Mucosa of stomach (tissue), 1 donor: Measurements from ENCODE around the gene HHATL.

Source experiments
- H3K27me3 ChIP-seq: one replicate; pipeline ENCODE4 v1.7.0; 2013; ENCODE audit warnings: mild to moderate bottlenecking, low read length; ENCODE audit not compliant: control insufficient read depth, insufficient read depth
- H3K36me3 ChIP-seq: one replicate; pipeline ENCODE4 v1.7.0; 2013; ENCODE audit warnings: low read length; ENCODE audit not compliant: control insufficient read depth, insufficient read depth
- H3K4me1 ChIP-seq: one replicate; pipeline ENCODE4 v1.7.0; 2013; ENCODE audit warnings: mild to moderate bottlenecking, low read length; ENCODE audit not compliant: control insufficient read depth, insufficient read depth
- H3K4me3 ChIP-seq: one replicate; pipeline ENCODE4 v1.7.0; 2013; ENCODE audit warnings: low read length
- H3K9ac ChIP-seq: one replicate; pipeline ENCODE4 v1.7.0; 2013; ENCODE audit warnings: mild to moderate bottlenecking, low read length, moderate library complexity
- H3K9me3 ChIP-seq: one replicate; pipeline ENCODE4 v1.7.0; 2013; ENCODE audit warnings: mild to moderate bottlenecking, low read length, moderate library complexity; ENCODE audit not compliant: control insufficient read depth
- donor health status: Pancreatic carcinoma.

Gene HHATL

GRCh38 chr3:42702066-42702951, at the start of gene HHATL:
TSS of gene HHATL (minus strand) at chr3:42702798. CDS start at chr3:42700826, 1,972 bp downstream.
- Histone ChIP-seq H3K4me3 (no peak within 1 kb of the TSS), H3K9ac (no peak within 1 kb of the TSS)

GRCh38 chr3:42751609-42752008, 49.0 kb upstream of the HHATL start:
- H3K4me3 ChIP-seq, result no peak overlapping the region
- no peak overlapping the region for H3K9ac ChIP-seq
- H3K4me1 ChIP-seq, result peaks cover 10% of the 10 kb centered on the region
- H3K9me3 ChIP-seq, result no peaks in the 10 kb centered on the region
- no peaks in the 10 kb centered on the region for H3K36me3 ChIP-seq
- no peaks in the 10 kb centered on the region for H3K27me3 ChIP-seq

More at GRCh38 chr3:42702066-42702951, at the start of gene HHATL:
- Histone ChIP-seq H3K36me3 (no peaks in the 10 kb centered on the region), H3K27me3 (peaks cover 7% of the 10 kb centered on the region), H3K9me3 (no peaks in the 10 kb centered on the region), H3K4me1 (no peaks in the 10 kb centered on the region)

- no peaks in the 10 kb centered on the region for H3K27me3 ChIP-seq
- H3K9me3 ChIP-seq, result no peaks in the 10 kb centered on the region
- no peak overlapping the region for H3K9ac ChIP-seq
- H3K4me3 ChIP-seq, result no peak overlapping the region
- H3K36me3 ChIP-seq, result no peaks in the 10 kb centered on the region
- H3K4me1 ChIP-seq, result peaks cover 12% of the 10 kb centered on the region
Measured at GRCh38 chr3:42750834-42751233, 48.2 kb upstream of the HHATL start.

- no peaks in the 10 kb centered on the region for H3K36me3 ChIP-seq
- no peaks in the 10 kb centered on the region for H3K9me3 ChIP-seq
- no peaks in the 10 kb centered on the region for H3K27me3 ChIP-seq
- peaks cover 14% of the 10 kb centered on the region for H3K4me1 ChIP-seq
- no peak overlapping the region for H3K9ac ChIP-seq
- H3K4me3 ChIP-seq, result no peak overlapping the region
Measured at GRCh38 chr3:42749753-42750231, 47.2 kb upstream of the HHATL start.

- no peak overlapping the region for H3K9ac ChIP-seq
- H3K4me3 ChIP-seq, result no peak overlapping the region
- no peaks in the 10 kb centered on the region for H3K9me3 ChIP-seq
- no peaks in the 10 kb centered on the region for H3K36me3 ChIP-seq
- peaks cover 14% of the 10 kb centered on the region for H3K4me1 ChIP-seq
- no peaks in the 10 kb centered on the region for H3K27me3 ChIP-seq
Measured at GRCh38 chr3:42749025-42749752, 46.6 kb upstream of the HHATL start.

GRCh38 chr3:42747581-42747980, 45.0 kb upstream of the HHATL start:
- Histone ChIP-seq H3K9ac (no peak overlapping the region), H3K4me1 (peaks cover 9% of the 10 kb centered on the region), H3K4me3 (no peak overlapping the region), H3K27me3 (no peaks in the 10 kb centered on the region), H3K36me3 (no peaks in the 10 kb centered on the region), H3K9me3 (no peaks in the 10 kb centered on the region)

- Histone ChIP-seq H3K36me3 (no peaks in the 10 kb centered on the region), H3K4me1 (peaks cover 9% of the 10 kb centered on the region), H3K4me3 (no peak overlapping the region), H3K9ac (no peak overlapping the region), H3K9me3 (no peaks in the 10 kb centered on the region), H3K27me3 (no peaks in the 10 kb centered on the region)
Measured at GRCh38 chr3:42746455-42747450, 44.2 kb upstream of the HHATL start.

GRCh38 chr3:42745776-42746454, 43.3 kb upstream of the HHATL start:
- no peaks in the 10 kb centered on the region for H3K36me3 ChIP-seq
- no peak overlapping the region for H3K4me3 ChIP-seq
- H3K9me3 ChIP-seq, result no peaks in the 10 kb centered on the region
- no peaks in the 10 kb centered on the region for H3K27me3 ChIP-seq
- peaks cover 9% of the 10 kb centered on the region for H3K4me1 ChIP-seq
- H3K9ac ChIP-seq, result no peak overlapping the region

- Histone ChIP-seq H3K4me3 (no peak overlapping the region), H3K9ac (no peak overlapping the region), H3K4me1 (peaks cover 9% of the 10 kb centered on the region), H3K27me3 (no peaks in the 10 kb centered on the region), H3K36me3 (no peaks in the 10 kb centered on the region), H3K9me3 (no peaks in the 10 kb centered on the region)
Measured at GRCh38 chr3:42745291-42745745, 42.7 kb upstream of the HHATL start.

- Histone ChIP-seq H3K9ac (no peak overlapping the region), H3K4me1 (peaks cover 9% of the 10 kb centered on the region), H3K9me3 (no peaks in the 10 kb centered on the region)
Measured at GRCh38 chr3:42743204-42743995, 40.8 kb upstream of the HHATL start.

More at GRCh38 chr3:42743204-42743995, 40.8 kb upstream of the HHATL start:
- Histone ChIP-seq H3K27me3 (no peaks in the 10 kb centered on the region), H3K36me3 (no peaks in the 10 kb centered on the region), H3K4me3 (no peak overlapping the region)
